Measurements from ENCODE around the gene HSPB8. TPM values are rescaled to one million over a fixed set of nuclear protein-coding genes. Genes with fewer than 3 reads are reported as not detected.

HSPB8 gene
- total and polyA plus RNA-seq, 2 of the 4 experiments (the other 2 are of a cell fraction) = 12.9 to 25.8 TPM

- no peaks in the 10 kb centered on the region for H3K27me3 ChIP-seq (ENCODE audit: control insufficient read depth, insufficient read depth, low read length)
- no peak overlapping the region for H2BK5ac ChIP-seq (ENCODE audit: low read depth, low read length, poor library complexity, severe bottlenecking)
- no peak overlapping the region for H3K9ac ChIP-seq (ENCODE audit: low read depth, low read length)
- no peak overlapping the region for H3K27ac ChIP-seq (ENCODE audit: insufficient read depth, low read length)
- dilution Hi-C loops (cut with HindIII; ENCODE audit: low sequenced_read_pairs, unreplicated experiment) (no loop called here), intact Hi-C loops (cut with micrococcal nuclease) (no loop called here), in situ Hi-C loops (cut with MboI; ENCODE audit: low sequenced_read_pairs) (no loop called here)
- H4K8ac ChIP-seq (ENCODE audit: low read depth in 2 of 2, low read length in 2 of 2) = no peak overlapping the region
- no peak for ATAC-seq (ENCODE audit: low read depth)
- no peak overlapping the region for H3K4me2 ChIP-seq (ENCODE audit: low read depth, low read length)
- H3K56ac ChIP-seq (ENCODE audit: extremely low read depth, insufficient read depth, low read length) = no peak overlapping the region
- no peak overlapping the region for H2AFZ ChIP-seq (replicated peaks; ENCODE audit: low read length, poor library complexity)
- no peak overlapping the region for H3K4ac ChIP-seq (ENCODE audit: low read depth, low read length)
- H3K18ac ChIP-seq (ENCODE audit: low read depth, low read length) = no peak overlapping the region
- no peak overlapping the region for H3K23ac ChIP-seq (ENCODE audit: low read depth, low read length)
- BruUV-seq (replicated peaks) = no TSS peak
- H3K9me3 ChIP-seq (ENCODE audit: control insufficient read depth, insufficient read depth, low read length) = no peaks in the 10 kb centered on the region
- POLR2A ChIA-PET (ENCODE audit: unreplicated experiment) = no interaction called here
- no peak overlapping the region for H3K14ac ChIP-seq (replicated peaks; ENCODE audit: low read depth, low read length)
- DNase-seq = no peak
- H3K4me3 ChIP-seq (ENCODE audit: insufficient read depth, low read depth, low read length) = no peak overlapping the region
- no peaks in the 10 kb centered on the region for H4K20me1 ChIP-seq (ENCODE audit: insufficient read depth, low read length)
- no peak overlapping the region for H2BK15ac ChIP-seq (ENCODE audit: low read depth, low read length)
- no peaks in the 10 kb centered on the region; the same call in 1 of the 2 replicates for H3K4me1 ChIP-seq (ENCODE audit: control insufficient read depth, insufficient read depth, low read length)
- no peak overlapping the region for H4K91ac ChIP-seq (ENCODE audit: insufficient read depth, low read depth, low read length)
- H3K36me3 ChIP-seq (ENCODE audit: control insufficient read depth, insufficient read depth, low read length) = no peaks in the 10 kb centered on the region
- H2BK120ac ChIP-seq (ENCODE audit: low read depth, low read length) = no peak overlapping the region
- H3K79me1 ChIP-seq (ENCODE audit: low read depth in 1 of 2, low read length in 2 of 2) = no peaks in the 10 kb centered on the region
- no CpG with 5 or more reads among the region's 8 CpGs for WGBS, 2 experiments (ENCODE audit: extremely low coverage in 2 of 2, insufficient read length in 1 of 2)
- no peak overlapping the region for H4K5ac ChIP-seq (ENCODE audit: low read depth, low read length)
- TF ChIP-seq RFX5 (IDR thresholded peaks at IDR 0.05; ENCODE audit: low read depth, low read length) (no peak), FOS (IDR thresholded peaks at IDR 0.05; ENCODE audit: low read depth, low read length) (no peak), SMC3 (IDR thresholded peaks at IDR 0.05; ENCODE audit: low read depth, low read length) (no peak), CEBPB (IDR thresholded peaks at IDR 0.05; ENCODE audit: low read depth, low read length) (no peak), BHLHE40 (IDR thresholded peaks at IDR 0.05; ENCODE audit: low read depth, low read length) (no peak), NFE2L2 (IDR thresholded peaks at IDR 0.05; ENCODE audit: low read depth, low read length) (no peak)
- CTCF ChIA-PET = no interaction called here
- no peaks in the 10 kb centered on the region for H3K9me1 ChIP-seq (ENCODE audit: insufficient read depth, low read length)
- H2BK20ac ChIP-seq (ENCODE audit: low read depth, low read length) = no peak overlapping the region
- H2AK5ac ChIP-seq (ENCODE audit: low read depth, low read length) = no peak overlapping the region
- H2AK9ac ChIP-seq (replicated peaks; ENCODE audit: low read depth, low read length, poor library complexity) = no peak overlapping the region
These were observed 27.8 kb downstream of the HSPB8 start for GRCh38 chr12:119206348-119207062.

Measured in IMR-90 (cell line).